HL-60 (cell line): Measurements from ENCODE around the gene PHLPP1.

Source experiments
- DNase-seq, 2 experiments: peaks; one replicate each; pipeline ENCODE4 v3.0.0-alpha.2; 2010 to 2020; ENCODE audit warnings: low read depth in 1 of 2, low spot score in 1 of 2
- H3K27ac ChIP-seq: fragments of 250-450 bp; sonication (Bioruptor Pico); replicated peaks from 2 replicates; pipeline ENCODE4 v1.5.1; 2020; ENCODE audit warnings: mild to moderate bottlenecking, moderate library complexity
- H3K27me3 ChIP-seq: fragments of 250-450 bp; sonication (Bioruptor Pico); 2 replicates; pipeline ENCODE4 v1.5.1; 2021; ENCODE audit warnings: mild to moderate bottlenecking, moderate library complexity; ENCODE audit not compliant: insufficient read depth, poor library complexity, severe bottlenecking
- H3K4me3 ChIP-seq: replicated peaks from 2 replicates; pipeline ENCODE4 v1.5.1; 2011; ENCODE audit warnings: mild to moderate bottlenecking, control low read depth, low read length; ENCODE audit not compliant: insufficient read depth
- CTCF ChIP-seq: IDR thresholded peaks from one replicate; pipeline ENCODE4 v1.5.1; 2011; ENCODE audit warnings: low read length, control low read depth, inconsistent platforms; ENCODE audit not compliant: insufficient read depth
- GABPA ChIP-seq: IDR thresholded peaks from 2 replicates; pipeline ENCODE4 v1.6.1; 2012; ENCODE audit warnings: low read depth
- POLR2AphosphoS5 ChIP-seq: IDR thresholded peaks from 2 replicates; pipeline ENCODE4 v1.6.1; 2012; ENCODE audit warnings: low read depth
- REST ChIP-seq: IDR thresholded peaks from 2 replicates; pipeline ENCODE4 v1.6.1; 2012; ENCODE audit warnings: low read depth; ENCODE audit not compliant: insufficient replicate concordance
- SPI1 ChIP-seq: IDR thresholded peaks from 2 replicates; pipeline ENCODE4 v1.6.1; 2012; ENCODE audit warnings: low read depth, mild to moderate bottlenecking, borderline replicate concordance

PHLPP1 gene

GRCh38 chr18:62672600-62672999 is 42.7 kb upstream of the PHLPP1 start:
- Histone ChIP-seq H3K4me3 (no peak overlapping the region), H3K27ac (no peak overlapping the region), H3K27me3 (no peaks in the 10 kb centered on the region)
- DNase-seq = no peak
- TF ChIP-seq GABPA = no peak
- no peak for TF ChIP-seq CTCF

DNA sequence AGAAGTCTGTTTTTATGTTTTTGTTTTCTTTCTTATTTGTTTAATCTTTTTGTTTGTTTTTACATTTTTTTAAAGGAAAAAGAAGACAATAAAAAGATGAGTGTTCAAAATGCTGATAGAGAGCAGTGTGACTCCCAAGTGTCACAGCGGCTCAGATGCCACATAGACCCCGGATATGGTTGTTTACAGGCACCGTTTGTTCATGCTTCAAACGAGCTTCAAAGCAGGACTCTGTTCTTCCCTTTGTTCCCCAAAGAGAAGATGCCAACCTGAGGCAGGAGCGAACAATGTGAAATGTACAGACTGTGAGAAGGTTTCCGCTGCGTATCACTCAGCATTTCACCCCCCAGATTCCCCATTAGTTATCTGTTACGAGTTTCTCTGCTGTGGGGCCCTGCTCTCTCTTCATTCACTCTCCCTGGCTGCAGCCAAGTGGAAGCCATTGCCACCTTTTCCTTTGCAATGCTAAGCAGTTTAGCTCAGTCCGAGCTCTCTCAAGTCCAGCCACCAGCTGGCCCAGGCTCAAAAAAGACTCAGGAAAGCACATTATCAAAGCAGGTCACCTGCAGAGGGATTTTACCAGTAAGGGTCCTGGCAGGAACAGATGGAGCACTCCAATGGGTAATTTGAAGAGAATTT is 36.4 kb upstream of the PHLPP1 start:
- H3K27ac ChIP-seq = no peak overlapping the region
- TF ChIP-seq SPI1 (no peak), POLR2AphosphoS5 (no peak), GABPA (no peak), REST (no peak), CTCF (no peak)
- no peak for DNase-seq
- H3K4me3 ChIP-seq = no peak overlapping the region
- H3K27me3 ChIP-seq = no peaks in the 10 kb centered on the region

GRCh38 chr18:62682371-62682770 is 33.0 kb upstream of the PHLPP1 start:
- TF ChIP-seq GABPA (no peak), POLR2AphosphoS5 (no peak), SPI1 (no peak), CTCF (no peak), REST (no peak)
- Histone ChIP-seq H3K27me3 (no peaks in the 10 kb centered on the region), H3K4me3 (no peak overlapping the region), H3K27ac (no peak overlapping the region)
- no peak for DNase-seq

DNA sequence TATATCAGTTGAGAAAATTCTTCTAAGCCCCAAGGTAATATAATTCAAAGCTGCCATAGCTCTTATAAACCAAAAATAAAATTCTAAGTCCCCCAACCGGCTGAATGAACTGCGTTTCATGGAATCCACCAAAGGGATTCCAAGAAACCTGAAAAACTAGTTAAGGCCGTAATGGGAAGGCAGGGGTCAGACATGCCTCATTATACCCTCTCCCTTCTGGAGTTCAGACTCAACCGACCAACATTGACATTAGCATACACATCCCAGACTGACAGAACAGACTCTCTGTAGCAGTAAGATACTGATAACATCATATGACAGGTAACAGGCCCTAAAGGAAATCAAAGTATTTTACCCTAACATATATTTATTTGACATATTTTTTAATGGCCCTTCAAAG is 31.4 kb upstream of the PHLPP1 start:
- H3K27ac ChIP-seq = no peak overlapping the region
- no peaks in the 10 kb centered on the region for H3K27me3 ChIP-seq
- DNase-seq = no peak
- TF ChIP-seq REST (no peak), POLR2AphosphoS5 (no peak), SPI1 (no peak), CTCF (no peak), GABPA (no peak)
- H3K4me3 ChIP-seq = no peak overlapping the region
